Kidney (tissue), 14 donors: ENCODE measurements around the gene NDN. TPM values are rescaled to one million over a fixed set of nuclear protein-coding genes. Genes with fewer than 3 reads are reported as not detected.
A peak's percentile ranks its signal among the peaks of the same experiment; 100 is the strongest.

Source experiments
- DNase-seq, 5 donors: peaks; one replicate each; pipeline ENCODE4 v3.0.0-alpha.2; 2013 to 2020
- FAIRE-seq: peaks from 2 replicates; lab custom pipeline; 2012; peaks lifted over from hg19 to GRCh38; lab: Jason Lieb, UNC
- H3K27ac ChIP-seq, 2 donors: one replicate each; pipeline ENCODE4 v1.7.0; 2013; ENCODE audit warnings: low read depth in 2 of 2, low read length in 2 of 2, inconsistent platforms in 1 of 2
- H3K27me3 ChIP-seq: one replicate; pipeline ENCODE4 v1.7.1; 2013; ENCODE audit warnings: low read length, inconsistent platforms; ENCODE audit not compliant: control insufficient read depth, insufficient read depth
- H3K36me3 ChIP-seq, 3 donors: one replicate each; pipeline versions ENCODE4 v1.7.0 to v1.7.1; 2013; ENCODE audit warnings: low read length in 3 of 3, control low read depth in 1 of 3, inconsistent platforms in 1 of 3; ENCODE audit not compliant: insufficient read depth in 3 of 3, control insufficient read depth in 2 of 3
- H3K4me1 ChIP-seq, 3 donors: one replicate each; pipeline versions ENCODE4 v1.7.0 to v1.7.1; 2013; ENCODE audit warnings: low read length in 3 of 3, inconsistent platforms in 1 of 3, low read depth in 1 of 3; ENCODE audit not compliant: control insufficient read depth in 2 of 3, insufficient read depth in 2 of 3
- H3K4me3 ChIP-seq, 3 donors: one replicate each; pipeline versions ENCODE4 v1.7.0 to v1.8.1; 2013; ENCODE audit warnings: low read length in 3 of 3, control low read depth in 1 of 3, inconsistent platforms in 1 of 3
- H3K9ac ChIP-seq, 3 donors: one replicate each; pipeline versions ENCODE4 v1.7.0 to v1.7.1; 2013; ENCODE audit warnings: low read length in 3 of 3, control low read depth in 1 of 3, inconsistent platforms in 1 of 3
- H3K9me3 ChIP-seq, 3 donors: one replicate each; pipeline versions ENCODE4 v1.7.0 to v1.7.1; 2013; ENCODE audit warnings: low read length in 3 of 3, control low read depth in 1 of 3, inconsistent platforms in 1 of 3; ENCODE audit not compliant: control insufficient read depth in 2 of 3, insufficient read depth in 1 of 3
- intact Hi-C: fragments of 100-400 bp; cut with DNase I; formaldehyde crosslinking; loops from one replicate; pipeline ENCODE4 v1.11.1; 2022
- polyA plus RNA-seq: library from polyadenylated mRNA; stranded (reverse); fragments of 350-450 nt; fragmentation: Illumina TruSeq; extraction: RNeasy Lipid Tissue Mini Kit (QIAGEN cat#74804); gene quantifications from one replicate; pipeline ENCODE4 v1.2.3, GENCODE V29; 2014; ENCODE audit warnings: low read depth, low replicate concordance; ENCODE audit not compliant: insufficient read depth
- total RNA-seq: library from RNA; stranded (reverse); fragmentation: NEBNext Ultra II Directional; extraction: Animal tissue kit (Norgen Biotek cat#: 25700); gene quantifications from one replicate; pipeline ENCODE4 v1.2.1, GENCODE V29; 2021
- TF ChIP-seq, protein P1 (sequence below): IDR thresholded peaks from 3 replicates; pipeline ENCODE4 v1.5.1; 2012; ENCODE audit warnings: mild to moderate bottlenecking, moderate library complexity, borderline replicate concordance; ENCODE audit not compliant: insufficient read depth; ENCODE audit errors: extremely low read depth
- donor health status: control.
- donor health status: control.
- donor health status: control.
- donor health status: control.
- donor health status: control.
- donor health status: DM: yes; HTN: yes; CAD: no.
- donor health status: Normal renal cell carcinoma (clear cell type).

NDN gene
- total and polyA plus RNA-seq, 2 donors from 2014 or later, result 19.9 to 29.5 TPM

DNA sequence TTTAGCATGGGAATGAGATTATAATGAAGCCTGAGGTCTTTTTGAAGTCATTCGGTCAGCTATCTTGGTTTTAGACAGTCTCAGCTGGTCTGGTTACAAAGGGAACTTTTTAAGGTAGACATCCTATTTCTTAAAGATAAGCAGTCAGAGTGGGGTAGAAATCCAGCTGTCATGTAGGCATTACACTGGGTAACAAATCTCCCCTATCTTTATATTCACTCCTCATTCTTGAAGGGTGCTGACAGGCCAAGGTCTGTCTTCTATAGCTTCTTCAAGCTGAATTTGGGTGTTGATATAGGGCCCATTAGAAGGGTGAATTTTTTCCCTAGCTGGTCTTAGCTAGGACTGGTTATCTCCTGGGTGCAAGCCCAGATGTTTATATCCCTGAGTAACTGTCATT is 21.2 kb upstream of the NDN start:
- Histone ChIP-seq H3K27ac (no peak overlapping the region), H3K36me3 (no peaks in the 10 kb centered on the region), H3K4me1 (no peaks in the 10 kb centered on the region), H3K4me3 (no peak overlapping the region), H3K9me3 (no peaks in the 10 kb centered on the region), H3K27me3 (no peaks in the 10 kb centered on the region), H3K9ac (no peak overlapping the region)
- FAIRE-seq (no peak), DNase-seq (no peak)
- TF ChIP-seq, protein P1, sequence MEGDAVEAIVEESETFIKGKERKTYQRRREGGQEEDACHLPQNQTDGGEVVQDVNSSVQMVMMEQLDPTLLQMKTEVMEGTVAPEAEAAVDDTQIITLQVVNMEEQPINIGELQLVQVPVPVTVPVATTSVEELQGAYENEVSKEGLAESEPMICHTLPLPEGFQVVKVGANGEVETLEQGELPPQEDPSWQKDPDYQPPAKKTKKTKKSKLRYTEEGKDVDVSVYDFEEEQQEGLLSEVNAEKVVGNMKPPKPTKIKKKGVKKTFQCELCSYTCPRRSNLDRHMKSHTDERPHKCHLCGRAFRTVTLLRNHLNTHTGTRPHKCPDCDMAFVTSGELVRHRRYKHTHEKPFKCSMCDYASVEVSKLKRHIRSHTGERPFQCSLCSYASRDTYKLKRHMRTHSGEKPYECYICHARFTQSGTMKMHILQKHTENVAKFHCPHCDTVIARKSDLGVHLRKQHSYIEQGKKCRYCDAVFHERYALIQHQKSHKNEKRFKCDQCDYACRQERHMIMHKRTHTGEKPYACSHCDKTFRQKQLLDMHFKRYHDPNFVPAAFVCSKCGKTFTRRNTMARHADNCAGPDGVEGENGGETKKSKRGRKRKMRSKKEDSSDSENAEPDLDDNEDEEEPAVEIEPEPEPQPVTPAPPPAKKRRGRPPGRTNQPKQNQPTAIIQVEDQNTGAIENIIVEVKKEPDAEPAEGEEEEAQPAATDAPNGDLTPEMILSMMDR, result no peak
- intact Hi-C loops, result no loop called here

GRCh38 chr15:23695282-23695681 is 8.2 kb upstream of the NDN start:
- no peak overlapping the region for H3K9ac ChIP-seq
- FAIRE-seq, result no peak
- no peaks in the 10 kb centered on the region for H3K4me1 ChIP-seq
- no peak for DNase-seq
- no peak overlapping the region for H3K4me3 ChIP-seq
- TF ChIP-seq, protein P1, result no peak
- intact Hi-C loops, result no loop called here
- peaks cover 0 to 3% (median 0%) of the 10 kb centered on the region in 3 donors for H3K9me3 ChIP-seq
- H3K27me3 ChIP-seq, result no peaks in the 10 kb centered on the region
- H3K27ac ChIP-seq, result no peak overlapping the region
- no peaks in the 10 kb centered on the region for H3K36me3 ChIP-seq

- TF ChIP-seq, protein P1, result no peak
- no peaks in the 10 kb centered on the region for H3K36me3 ChIP-seq
- H3K9ac ChIP-seq, result no peak overlapping the region
- no peaks in the 10 kb centered on the region for H3K27me3 ChIP-seq
- H3K9me3 ChIP-seq, result peaks cover 0 to 3% (median 0%) of the 10 kb centered on the region in 3 donors
- FAIRE-seq, result no peak
- H3K4me3 ChIP-seq, result no peak overlapping the region
- DNase-seq, result no peak
- H3K4me1 ChIP-seq, result no peaks in the 10 kb centered on the region
- intact Hi-C loops, result no loop called here
- no peak overlapping the region for H3K27ac ChIP-seq
Measured at GRCh38 chr15:23694592-23694991, 7.5 kb upstream of the NDN start.

DNA sequence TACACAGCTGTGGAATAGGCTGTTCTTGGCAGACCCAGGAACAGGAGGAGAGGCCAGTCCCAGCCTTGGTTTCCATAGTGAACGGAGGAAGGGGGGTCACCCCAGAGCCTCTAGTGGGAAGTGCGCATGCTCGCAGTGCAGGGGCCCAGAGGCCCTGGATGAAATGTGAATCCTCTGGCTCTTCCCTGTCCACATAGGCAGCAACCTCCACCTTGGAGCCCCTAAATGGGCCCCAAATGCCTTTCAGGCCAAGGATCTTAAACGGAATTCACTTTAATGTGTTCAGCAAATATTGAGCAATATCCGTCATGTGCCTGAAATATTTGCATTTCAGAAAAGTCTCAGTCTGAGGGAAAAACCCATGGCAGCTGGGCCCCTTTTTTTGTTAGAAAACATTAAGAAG is 3.3 kb upstream of the NDN start:
- intact Hi-C loops, result no loop called here
- peaks cover 0 to 3% (median 0%) of the 10 kb centered on the region in 3 donors for H3K9me3 ChIP-seq
- FAIRE-seq (no peak), DNase-seq (peak in 4 of 5 donors; percentile 88 to 94 (median 91))
- H3K4me1 ChIP-seq, result no peaks in the 10 kb centered on the region
- no peak overlapping the region for H3K9ac ChIP-seq
- no peak overlapping the region for H3K27ac ChIP-seq
- H3K27me3 ChIP-seq, result no peaks in the 10 kb centered on the region
- H3K36me3 ChIP-seq, result no peaks in the 10 kb centered on the region
- TF ChIP-seq, protein P1, result no peak
- no peak overlapping the region for H3K4me3 ChIP-seq
